Psoas muscle (tissue), 8 donors: ENCODE results near the gene FAM3A. TPM values are rescaled to one million over a fixed set of nuclear protein-coding genes. Genes with fewer than 3 reads are reported as not detected.

Experiments used
- ATAC-seq, 4 donors: fragments of 200-7000 bp; cut with Tn5 transposase; one replicate each; pipeline ENCODE4 v1.9.1; 2020; ENCODE audit warnings: moderate library complexity in 3 of 4, mild to moderate bottlenecking in 2 of 4
- DNase-seq, 2 donors: peaks; one replicate each; pipeline ENCODE4 v3.0.0-alpha.2; 2020
- H3K27ac ChIP-seq: fragments of 200-600 bp; one replicate; pipeline ENCODE4 v1.8.0; 2022
- H3K27me3 ChIP-seq, 3 donors: fragments of 200-600 bp in 1 of 3; one replicate each; pipeline versions ENCODE4 v1.6.1 to v1.8.0; 2013 to 2022; ENCODE audit warnings: low read length in 2 of 3, mild to moderate bottlenecking in 2 of 3, moderate library complexity in 1 of 3; ENCODE audit not compliant: insufficient read depth in 3 of 3
- H3K36me3 ChIP-seq, 2 donors: fragments of 200-600 bp in 1 of 2; one replicate each; pipeline versions ENCODE4 v1.6.1 to v1.8.0; 2013 to 2022; ENCODE audit warnings: low read depth in 1 of 2, mild to moderate bottlenecking in 1 of 2, moderate library complexity in 1 of 2; ENCODE audit not compliant: insufficient read depth in 1 of 2
- H3K4me1 ChIP-seq: fragments of 200-600 bp; one replicate; pipeline ENCODE4 v1.8.0; 2022
- H3K4me3 ChIP-seq: fragments of 200-600 bp; one replicate; pipeline ENCODE4 v1.8.0; 2022; ENCODE audit warnings: mild to moderate bottlenecking
- H3K9me3 ChIP-seq: fragments of 200-600 bp; one replicate; pipeline ENCODE4 v1.8.0; 2022
- CTCF ChIP-seq: fragments of 200-600 bp; IDR thresholded peaks from one replicate; pipeline ENCODE4 v1.8.0; 2022; ENCODE audit warnings: antibody characterized with exemption
- WGBS, 3 donors: extraction: QIAGEN DNeasy Blood & Tissue Kit; methylation state at CpG; one replicate each; pipeline versions ENCODE4 v1.1.6 to v1.1.7; 2013; 5-methylcytosine and 5-hydroxymethylcytosine counted together
- intact Hi-C, 2 donors: fragments of 100-400 bp; cut with DNase I; formaldehyde crosslinking; loops; one replicate each; pipeline versions ENCODE4 v1.11.0 to v1.14.2; 2022
- polyA plus RNA-seq, 3 donors: library from polyadenylated mRNA; stranded (reverse); fragments of 200-250 nt; gene quantifications; one replicate each; pipeline ENCODE4 v1.2.3, GENCODE V29; 2013
- total RNA-seq, 4 donors: library from RNA; stranded (reverse); fragmentation: NEBNext Ultra II Directional in 2 of 4; extraction: Animal tissue kit (Norgen Biotek cat#: 25700) in 2 of 4; gene quantifications; one replicate each; pipeline versions ENCODE4 v1.2.1 to v1.2.4, GENCODE V29; 2021 to 2023
- donor health status: healthy with polysubstance abuse.
- donor health status: DM: no; HTN: no; CAD: no; lungs with moderate emphysema.
- donor health status: Bipolar disorder and iron deficiency.
- donor health status: healthy.
- donor health status: DM: yes; HTN: yes; CAD: no.
- donor health status: DM: no; HTN: no; CAD: no.
- donor health status: DM: no; HTN: no; CAD: no.
- donor health status: DM: yes; HTN: yes; CAD: no.

The FAM3A gene
- total and polyA plus RNA-seq, 7 donors, result 29.7 to 40.4 (median 34.8) TPM

DNA sequence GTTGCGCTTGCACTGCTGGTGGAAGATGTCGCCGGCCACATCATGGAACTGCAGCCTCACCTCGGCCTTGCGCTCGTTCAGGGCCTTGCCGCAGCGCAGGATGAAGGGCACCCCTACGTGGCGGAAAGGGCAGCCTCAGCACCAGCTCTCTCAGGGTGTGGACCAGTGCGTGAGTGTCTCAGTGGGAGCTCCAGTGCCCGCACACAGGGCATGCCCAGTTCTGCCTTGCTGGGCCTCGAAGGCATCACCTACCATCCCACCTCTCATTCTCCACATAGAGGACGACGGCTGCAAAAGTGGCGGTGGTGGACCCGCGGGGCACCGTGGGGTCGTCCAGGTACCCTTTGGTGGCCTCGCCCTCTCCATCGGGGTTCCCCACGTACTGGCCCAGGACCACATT lies 16.7 kb upstream of the FAM3A start:
- Histone ChIP-seq H3K4me3 (no peak overlapping the region), H3K9me3 (no peaks in the 10 kb centered on the region), H3K4me1 (no peaks in the 10 kb centered on the region), H3K27ac (no peak overlapping the region), H3K36me3 (peaks cover 0 to 25% of the 10 kb centered on the region in 2 donors), H3K27me3 (no peaks in the 10 kb centered on the region)
- 88 to 95% (median 94%) methylated on average over 16 to 23 of the region's 23 CpGs for WGBS, 3 donors
- ATAC-seq (no peak), DNase-seq (no peak)
- intact Hi-C loops, result loop anchor here (5.0 kb wide), 3 partner anchors 115 to 395 kb away; no protein-coding TSS in a partner anchor
- no peak for TF ChIP-seq CTCF

DNA sequence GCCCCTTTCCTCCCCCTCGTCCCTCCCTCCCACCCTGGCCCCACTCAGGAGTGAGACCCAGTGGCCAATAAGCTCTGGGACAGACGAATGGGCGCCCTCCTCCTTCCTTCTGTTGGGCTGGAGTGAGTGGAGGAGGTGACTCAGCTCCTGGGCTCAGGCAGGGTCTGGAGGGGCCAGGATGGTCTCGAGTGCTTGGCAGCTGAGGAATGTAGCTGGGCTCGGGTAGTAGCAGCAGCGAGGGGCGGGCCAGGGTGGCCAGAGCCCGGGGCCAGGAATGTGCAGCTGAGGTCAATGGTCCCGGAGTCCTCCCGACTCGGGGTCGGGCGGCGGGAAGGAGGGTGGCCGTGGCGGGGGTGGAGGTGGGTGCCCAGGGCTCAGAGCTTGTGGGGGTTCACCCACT lies 15.6 kb upstream of the FAM3A start:
- DNase-seq (no peak), ATAC-seq (no peak)
- no peaks in the 10 kb centered on the region for H3K9me3 ChIP-seq
- 70 to 74% (median 71%) methylated on average over 1 to 16 of the region's 16 CpGs for WGBS, 3 donors
- peaks cover 0 to 25% of the 10 kb centered on the region in 2 donors for H3K36me3 ChIP-seq
- no peak overlapping the region for H3K4me3 ChIP-seq
- no peak for TF ChIP-seq CTCF
- peaks cover 4% of the 10 kb centered on the region for H3K4me1 ChIP-seq
- no peaks in the 10 kb centered on the region for H3K27me3 ChIP-seq
- intact Hi-C loops, result loop anchor here (5.0 kb wide), 3 partner anchors 114 to 394 kb away; no protein-coding TSS in a partner anchor
- H3K27ac ChIP-seq, result no peak overlapping the region

DNA sequence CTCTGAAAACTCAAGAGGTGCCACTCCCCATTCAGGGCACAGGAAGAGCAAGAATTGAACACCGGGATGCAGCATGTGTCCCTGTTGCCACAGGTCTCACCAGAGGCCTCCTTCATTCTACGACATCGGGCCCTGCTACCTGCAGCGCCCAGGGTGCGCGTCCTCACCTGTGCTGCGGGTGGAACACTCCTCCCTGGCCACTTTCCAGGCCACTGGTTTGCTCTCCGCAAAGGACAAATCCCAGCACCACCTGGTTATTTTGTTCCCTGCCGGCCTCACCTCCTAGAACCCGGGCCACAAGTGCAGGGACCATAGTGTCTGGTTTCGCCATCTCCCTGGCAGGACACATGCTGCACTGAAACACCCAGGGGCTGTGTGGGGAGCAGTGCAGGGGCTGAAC lies 14.3 kb upstream of the FAM3A start:
- intact Hi-C loops, result loop anchor here (5.0 kb wide), 3 partner anchors 113 to 393 kb away; no protein-coding TSS in a partner anchor
- peaks cover 0 to 25% of the 10 kb centered on the region in 2 donors for H3K36me3 ChIP-seq
- H3K9me3 ChIP-seq, result no peaks in the 10 kb centered on the region
- ATAC-seq (no peak), DNase-seq (no peak)
- no peaks in the 10 kb centered on the region for H3K27me3 ChIP-seq
- no peak overlapping the region for H3K4me3 ChIP-seq
- 86 to 93% (median 91%) methylated on average over 11 of the region's 11 CpGs for WGBS, 3 donors
- H3K4me1 ChIP-seq, result peaks cover 4% of the 10 kb centered on the region
- no peak overlapping the region for H3K27ac ChIP-seq
- no peak for TF ChIP-seq CTCF

GRCh38 chrX:154529206-154529612 lies 13.2 kb upstream of the FAM3A start:
- intact Hi-C loops, result no loop called here

More at GRCh38 chrX:154529206-154529612, 13.2 kb upstream of the FAM3A start:
- H3K36me3 ChIP-seq, result peaks cover 0 to 25% of the 10 kb centered on the region in 2 donors
- no peak overlapping the region for H3K4me3 ChIP-seq
- H3K4me1 ChIP-seq, result peaks cover 4% of the 10 kb centered on the region
- ATAC-seq (peak in 1 of 4 donors; percentile 26), DNase-seq (peak in 1 of 2 donors; percentile 49)
- no peak overlapping the region for H3K27ac ChIP-seq
- H3K9me3 ChIP-seq, result no peaks in the 10 kb centered on the region
- H3K27me3 ChIP-seq, result no peaks in the 10 kb centered on the region
- 75 to 92% (median 80%) methylated on average over 2 to 6 of the region's 6 CpGs for WGBS, 3 donors
- no peak for TF ChIP-seq CTCF
